ENCODE measurements around the gene CTTN. TPM values are rescaled to one million over a fixed set of nuclear protein-coding genes. Genes with fewer than 3 reads are reported as not detected.
A peak's percentile ranks its signal among the peaks of the same experiment; 100 is the strongest.
"Not testable (repeated sequence)": the region's sequence is repeated elsewhere in the genome, so short reads cannot be mapped to it uniquely, and the experiment has no call there.

The CTTN gene
- total and polyA plus RNA-seq, 3 experiments from 2014 or later = 17.0 to 19.3 TPM; not detected in 1

GRCh38 chr11:70448983-70449567 lies 50.7 kb downstream of the CTTN start:
- Histone ChIP-seq H3K9me3 (ENCODE audit: low read length) (peaks cover 5% of the 10 kb centered on the region), H3K4me3 (ENCODE audit: low read length) (no peak overlapping the region), H3K27ac (ENCODE audit: low read depth, low read length) (no peak overlapping the region), H3K4me1 (ENCODE audit: insufficient read depth, low read length) (no peaks in the 10 kb centered on the region), H3K36me3 (ENCODE audit: insufficient read depth, low read length) (no peaks in the 10 kb centered on the region), H3K27me3 (ENCODE audit: insufficient read depth, low read length, poor library complexity, severe bottlenecking) (no peaks in the 10 kb centered on the region)
- Mint-ChIP-seq H3K27ac (no peak overlapping the region), H3K9me3 (peaks cover 18 to 35% (median 30%) of the 10 kb centered on the region in 5 donors), H3K27me3 (peaks cover 5 to 12% of the 10 kb centered on the region in 2 donors), H3K36me3 (peaks cover 0 to 21% (median 2%) of the 10 kb centered on the region in 3 donors), H3K4me1 (no peaks in the 10 kb centered on the region), H3K4me3 (no peak overlapping the region)
- ChIA-PET POLR2A (no interaction called here), CTCF (interaction anchor here (1.4 kb wide), 1 partner anchor 22 kb away, joined by 3 read pairs; no protein-coding TSS in a partner anchor)
- DNase-seq = no peak

GRCh38 chr11:70454197-70454767 lies 56.0 kb downstream of the CTTN start:
- H3K9me3 Mint-ChIP-seq = peaks cover 10 to 23% (median 16%) of the 10 kb centered on the region in 5 donors
- H3K27ac ChIP-seq (ENCODE audit: low read depth, low read length) = no peak overlapping the region
- H3K36me3 Mint-ChIP-seq = peaks cover 0 to 12% (median 0%) of the 10 kb centered on the region in 3 donors
- no peak overlapping the region for H3K4me3 ChIP-seq (ENCODE audit: low read length)
- H3K27ac Mint-ChIP-seq = peak overlapping the region in 1 of 8 donors; percentile 78
- CTCF ChIA-PET = no interaction called here
- DNase-seq = no peak
- H3K4me1 ChIP-seq (ENCODE audit: insufficient read depth, low read length) = no peaks in the 10 kb centered on the region
- H3K9me3 ChIP-seq (ENCODE audit: low read length) = peaks cover under 1% of the 10 kb centered on the region
- H3K4me3 Mint-ChIP-seq = no peak overlapping the region
- H3K27me3 ChIP-seq (ENCODE audit: insufficient read depth, low read length, poor library complexity, severe bottlenecking) = no peaks in the 10 kb centered on the region
- no peaks in the 10 kb centered on the region for H3K4me1 Mint-ChIP-seq
- H3K27me3 Mint-ChIP-seq = peaks cover 7 to 15% of the 10 kb centered on the region in 2 donors
- H3K36me3 ChIP-seq (ENCODE audit: insufficient read depth, low read length) = no peaks in the 10 kb centered on the region
- POLR2A ChIA-PET = no interaction called here

- CTCF ChIA-PET; H3K4me3 Mint-ChIP-seq; H3K27ac ChIP-seq (ENCODE audit: low read depth, low read length); H3K4me3 ChIP-seq (ENCODE audit: low read length); H3K36me3 Mint-ChIP-seq; H3K9me3 ChIP-seq (ENCODE audit: low read length); H3K4me1 ChIP-seq (ENCODE audit: insufficient read depth, low read length); H3K27ac Mint-ChIP-seq; H3K36me3 ChIP-seq (ENCODE audit: insufficient read depth, low read length); DNase-seq; H3K27me3 ChIP-seq (ENCODE audit: insufficient read depth, low read length, poor library complexity, severe bottlenecking); H3K4me1 Mint-ChIP-seq; POLR2A ChIA-PET: not testable (repeated sequence)
- Mint-ChIP-seq H3K9me3 (peaks cover 5 to 18% (median 11%) of the 10 kb centered on the region in 5 donors), H3K27me3 (peaks cover 7 to 15% of the 10 kb centered on the region in 2 donors)
Measured at GRCh38 chr11:70454811-70455210, 56.5 kb downstream of the CTTN start.

GRCh38 chr11:70455354-70455753 lies 57.0 kb downstream of the CTTN start:
- H3K9me3 ChIP-seq (ENCODE audit: low read length) = no peaks in the 10 kb centered on the region
- Mint-ChIP-seq H3K4me3 (no peak overlapping the region), H3K36me3 (peaks cover 0 to under 1% (median 0%) of the 10 kb centered on the region in 3 donors), H3K27ac (no peak overlapping the region), H3K4me1 (no peaks in the 10 kb centered on the region), H3K27me3 (peaks cover 7 to 18% of the 10 kb centered on the region in 2 donors), H3K9me3 (peaks cover 0 to 12% (median 6%) of the 10 kb centered on the region in 5 donors)
- DNase-seq = no peak
- H3K4me3 ChIP-seq (ENCODE audit: low read length) = no peak overlapping the region
- H3K36me3 ChIP-seq (ENCODE audit: insufficient read depth, low read length) = no peaks in the 10 kb centered on the region
- ChIA-PET POLR2A (no interaction called here), CTCF (no interaction called here)
- H3K27me3 ChIP-seq (ENCODE audit: insufficient read depth, low read length, poor library complexity, severe bottlenecking) = no peaks in the 10 kb centered on the region
- no peak overlapping the region for H3K27ac ChIP-seq (ENCODE audit: low read depth, low read length)
- H3K4me1 ChIP-seq (ENCODE audit: insufficient read depth, low read length) = no peaks in the 10 kb centered on the region

- Histone ChIP-seq H3K4me1 (ENCODE audit: insufficient read depth, low read length) (no peaks in the 10 kb centered on the region), H3K9me3 (ENCODE audit: low read length) (no peaks in the 10 kb centered on the region), H3K27ac (ENCODE audit: low read depth, low read length) (no peak overlapping the region), H3K27me3 (ENCODE audit: insufficient read depth, low read length, poor library complexity, severe bottlenecking) (no peaks in the 10 kb centered on the region), H3K36me3 (ENCODE audit: insufficient read depth, low read length) (no peaks in the 10 kb centered on the region), H3K4me3 (ENCODE audit: low read length) (no peak overlapping the region)
- Mint-ChIP-seq H3K9me3 (peaks cover 0 to 5% (median 0%) of the 10 kb centered on the region in 5 donors), H3K27me3 (peaks cover 11 to 30% of the 10 kb centered on the region in 2 donors), H3K4me1 (no peaks in the 10 kb centered on the region), H3K4me3 (no peak overlapping the region), H3K36me3 (no peaks in the 10 kb centered on the region), H3K27ac (no peak overlapping the region)
- DNase-seq = no peak
- POLR2A ChIA-PET = no interaction called here
- CTCF ChIA-PET = no interaction called here
Measured at GRCh38 chr11:70456921-70457532, 58.7 kb downstream of the CTTN start.

GRCh38 chr11:70458736-70459135 lies 60.4 kb downstream of the CTTN start:
- DNase-seq = no peak
- H3K4me3 ChIP-seq (ENCODE audit: low read length) = no peak overlapping the region
- H3K36me3 ChIP-seq (ENCODE audit: insufficient read depth, low read length) = no peaks in the 10 kb centered on the region
- no peaks in the 10 kb centered on the region for H3K4me1 Mint-ChIP-seq
- CTCF ChIA-PET = no interaction called here
- POLR2A ChIA-PET = no interaction called here
- peaks cover 11 to 36% of the 10 kb centered on the region in 2 donors for H3K27me3 Mint-ChIP-seq
- no peak overlapping the region for H3K4me3 Mint-ChIP-seq
- no peaks in the 10 kb centered on the region for H3K27me3 ChIP-seq (ENCODE audit: insufficient read depth, low read length, poor library complexity, severe bottlenecking)
- no peaks in the 10 kb centered on the region for H3K36me3 Mint-ChIP-seq
- no peaks in the 10 kb centered on the region for H3K4me1 ChIP-seq (ENCODE audit: insufficient read depth, low read length)
- H3K27ac ChIP-seq (ENCODE audit: low read depth, low read length) = no peak overlapping the region
- H3K27ac Mint-ChIP-seq = no peak overlapping the region
- H3K9me3 Mint-ChIP-seq = peaks cover 0 to 2% (median 0%) of the 10 kb centered on the region in 5 donors
- no peaks in the 10 kb centered on the region for H3K9me3 ChIP-seq (ENCODE audit: low read length)

- DNase-seq = no peak
- no peaks in the 10 kb centered on the region for H3K36me3 Mint-ChIP-seq
- H3K4me1 Mint-ChIP-seq = no peaks in the 10 kb centered on the region
- CTCF ChIA-PET = no interaction called here
- Histone ChIP-seq H3K9me3 (ENCODE audit: low read length) (no peaks in the 10 kb centered on the region), H3K27me3 (ENCODE audit: insufficient read depth, low read length, poor library complexity, severe bottlenecking) (no peaks in the 10 kb centered on the region), H3K4me1 (ENCODE audit: insufficient read depth, low read length) (no peaks in the 10 kb centered on the region), H3K27ac (ENCODE audit: low read depth, low read length) (no peak overlapping the region), H3K36me3 (ENCODE audit: insufficient read depth, low read length) (no peaks in the 10 kb centered on the region), H3K4me3 (ENCODE audit: low read length) (no peak overlapping the region)
- H3K27ac Mint-ChIP-seq = no peak overlapping the region
- H3K9me3 Mint-ChIP-seq = peaks cover 0 to under 1% (median 0%) of the 10 kb centered on the region in 5 donors
- peaks cover 16 to 46% of the 10 kb centered on the region in 2 donors for H3K27me3 Mint-ChIP-seq
- no peak overlapping the region for H3K4me3 Mint-ChIP-seq
- POLR2A ChIA-PET = no interaction called here
Measured at GRCh38 chr11:70460111-70460510, 61.8 kb downstream of the CTTN start.

- Histone ChIP-seq H3K9me3 (ENCODE audit: low read length) (no peaks in the 10 kb centered on the region), H3K36me3 (ENCODE audit: insufficient read depth, low read length) (no peaks in the 10 kb centered on the region), H3K4me3 (ENCODE audit: low read length) (no peak overlapping the region), H3K27ac (ENCODE audit: low read depth, low read length) (no peak overlapping the region), H3K4me1 (ENCODE audit: insufficient read depth, low read length) (no peaks in the 10 kb centered on the region), H3K27me3 (ENCODE audit: insufficient read depth, low read length, poor library complexity, severe bottlenecking) (no peaks in the 10 kb centered on the region)
- CTCF ChIA-PET = no interaction called here
- POLR2A ChIA-PET = no interaction called here
- no peaks in the 10 kb centered on the region for H3K9me3 Mint-ChIP-seq
- no peaks in the 10 kb centered on the region for H3K4me1 Mint-ChIP-seq
- H3K4me3 Mint-ChIP-seq = no peak overlapping the region
- H3K27me3 Mint-ChIP-seq = peaks cover 16 to 49% of the 10 kb centered on the region in 2 donors
- no peak overlapping the region for H3K27ac Mint-ChIP-seq
- no peaks in the 10 kb centered on the region for H3K36me3 Mint-ChIP-seq
- no peak for DNase-seq
Measured at GRCh38 chr11:70460964-70461363, 62.6 kb downstream of the CTTN start.
